H1 (cell line): Measurements from ENCODE around the gene AAR2. TPM values are rescaled to one million over a fixed set of nuclear protein-coding genes. Genes with fewer than 3 reads are reported as not detected.

Source experiments
- CTCF ChIA-PET: fragments of 300-600 bp; sonication (Branson Sonifier 250); formaldehyde crosslinking; loops from one replicate; lab custom pipeline; 2021; ENCODE audit not compliant: partially characterized antibody; lab: Charles Lee
- POLR2A ChIA-PET: fragments of 300-600 bp; sonication (Branson Sonifier 250); formaldehyde crosslinking; loops from one replicate; lab custom pipeline; 2021; ENCODE audit warnings: inconsistent platforms; ENCODE audit not compliant: partially characterized antibody; lab: Charles Lee
- DNase-seq, 2 experiments: peaks; one replicate each; pipeline versions ENCODE4 v3.0.0 to v3.0.0-alpha.2; 2010 to 2022; ENCODE audit warnings: low spot score in 2 of 2, low read depth in 1 of 2, mixed read lengths in 1 of 2
- FAIRE-seq: peaks from 2 replicates; lab custom pipeline; 2011; peaks lifted over from hg19 to GRCh38; lab: Jason Lieb, UNC
- H2AFZ ChIP-seq: 2 replicates; pipeline ENCODE4 v1.8.1; 2012; ENCODE audit warnings: low read length, inconsistent platforms
- H2AK5ac ChIP-seq: 2 replicates; pipeline ENCODE4 v1.6.1; 2013; ENCODE audit warnings: low read depth, low read length
- H2BK120ac ChIP-seq: replicated peaks from 2 replicates; pipeline ENCODE3; 2013; ENCODE audit warnings: low read depth, low read length, inconsistent platforms
- H2BK12ac ChIP-seq: 2 replicates; pipeline ENCODE4 v1.6.1; 2013; ENCODE audit warnings: low read depth, low read length
- H2BK15ac ChIP-seq: 2 replicates; pipeline ENCODE4 v1.6.1; 2013; ENCODE audit warnings: low read length
- H2BK20ac ChIP-seq: 2 replicates; pipeline ENCODE4 v1.6.1; 2013; ENCODE audit warnings: low read length
- H2BK5ac ChIP-seq: 2 replicates; pipeline ENCODE4 v1.6.1; 2013; ENCODE audit warnings: low read depth, low read length
- H3K14ac ChIP-seq: 2 replicates; pipeline ENCODE4 v1.6.1; 2013; ENCODE audit warnings: inconsistent platforms; ENCODE audit not compliant: insufficient read length
- H3K18ac ChIP-seq: 2 replicates; pipeline ENCODE4 v1.6.1; 2013; ENCODE audit warnings: low read length; ENCODE audit errors: extremely low read depth
- H3K23ac ChIP-seq: 2 replicates; pipeline ENCODE4 v1.6.1; 2013; ENCODE audit warnings: inconsistent platforms; ENCODE audit not compliant: insufficient read length
- H3K23me2 ChIP-seq: 2 replicates; pipeline ENCODE4 v1.6.1; 2013; ENCODE audit warnings: low read depth, low read length
- H3K27ac ChIP-seq: 2 replicates; pipeline ENCODE4 v1.6.1; 2011; ENCODE audit warnings: low read depth, low read length, inconsistent platforms
- H3K27me3 ChIP-seq, 4 experiments: replicated peaks in 1 of 4; 1 replicate in 1 of 4; 2 replicates in 3 of 4; pipeline versions ENCODE4 v1.6.1 to v1.8.1; 2011 to 2013; ENCODE audit warnings: low read length in 3 of 4, mild to moderate bottlenecking in 3 of 4, inconsistent platforms in 2 of 4, mixed read lengths in 2 of 4, moderate library complexity in 1 of 4; ENCODE audit not compliant: control insufficient read depth in 3 of 4, insufficient read depth in 3 of 4; ENCODE audit errors: extremely low read depth in 1 of 4
- H3K36me3 ChIP-seq, 4 experiments: 2 replicates each; pipeline versions ENCODE4 v1.6.1 to v1.8.1; 2011 to 2013; ENCODE audit warnings: mild to moderate bottlenecking in 4 of 4, low read length in 3 of 4, moderate library complexity in 2 of 4, control low read depth in 1 of 4, inconsistent platforms in 1 of 4; ENCODE audit not compliant: insufficient read depth in 4 of 4, control insufficient read depth in 2 of 4
- H3K4ac ChIP-seq: replicated peaks from 2 replicates; pipeline ENCODE3; 2013; ENCODE audit warnings: low read length, low read depth, mixed read lengths, inconsistent platforms; ENCODE audit not compliant: insufficient read length
- H3K4me1 ChIP-seq, 4 experiments: replicated peaks in 1 of 4; 1 replicate in 1 of 4; 2 replicates in 3 of 4; pipeline versions ENCODE4 v1.6.1 to v1.8.1; 2011 to 2013; ENCODE audit warnings: low read length in 3 of 4, inconsistent platforms in 2 of 4, mixed read lengths in 1 of 4; ENCODE audit not compliant: insufficient read depth in 4 of 4, control insufficient read depth in 3 of 4
- H3K4me2 ChIP-seq, 2 experiments: 2 replicates each; pipeline versions ENCODE4 v1.6.1 to v1.8.1; 2011 to 2013; ENCODE audit warnings: low read depth in 2 of 2, low read length in 2 of 2, control low read depth in 1 of 2, inconsistent platforms in 1 of 2, mild to moderate bottlenecking in 1 of 2; ENCODE audit not compliant: insufficient read depth in 1 of 2
- H3K4me3 ChIP-seq, 4 experiments: fragments of 200-600, 300-600 bp in 1 of 4; sonication (generic), shearing (Covaris generic), sonication (Bioruptor Twin) in 1 of 4; 2 replicates each; pipeline versions ENCODE4 v1.5.1 to v1.8.1; 2011 to 2016; ENCODE audit warnings: low read length in 4 of 4, low read depth in 3 of 4, control low read depth in 2 of 4, inconsistent platforms in 2 of 4, mild to moderate bottlenecking in 2 of 4, mixed read lengths in 1 of 4, moderate library complexity in 1 of 4; ENCODE audit not compliant: insufficient read depth in 2 of 4; ENCODE audit errors: extremely low read depth in 1 of 4
- H3K56ac ChIP-seq: replicated peaks from 2 replicates; pipeline ENCODE3; 2013; ENCODE audit warnings: low read depth, mild to moderate bottlenecking, mixed read lengths, low read length, inconsistent platforms; ENCODE audit not compliant: insufficient read length
- H3K79me1 ChIP-seq: 2 replicates; pipeline ENCODE4 v1.6.1; 2013; ENCODE audit warnings: low read depth, low read length, control low read depth
- H3K79me2 ChIP-seq, 2 experiments: 2 replicates each; pipeline versions ENCODE4 v1.6.1 to v1.8.1; 2012 to 2013; ENCODE audit warnings: low read length in 2 of 2, mild to moderate bottlenecking in 2 of 2, inconsistent platforms in 1 of 2; ENCODE audit not compliant: insufficient read depth in 2 of 2, control insufficient read depth in 1 of 2
- H3K9ac ChIP-seq, 4 experiments: replicated peaks in 1 of 4; 1 replicate in 1 of 4; 2 replicates in 3 of 4; pipeline versions ENCODE4 v1.6.1 to v1.8.1; 2011 to 2013; ENCODE audit warnings: low read depth in 3 of 4, low read length in 3 of 4, control low read depth in 2 of 4, mild to moderate bottlenecking in 2 of 4, moderate library complexity in 2 of 4, inconsistent platforms in 1 of 4; ENCODE audit errors: extremely low read depth in 1 of 4
- H3K9me3 ChIP-seq, 2 experiments: 2 replicates each; pipeline versions ENCODE4 v1.6.1 to v1.8.1; 2012 to 2013; ENCODE audit warnings: mild to moderate bottlenecking in 2 of 2, moderate library complexity in 2 of 2, control low read depth in 1 of 2, inconsistent platforms in 1 of 2, low read depth in 1 of 2, low read length in 1 of 2, mixed read lengths in 1 of 2; ENCODE audit not compliant: insufficient read depth in 2 of 2
- H4K20me1 ChIP-seq, 2 experiments: replicated peaks in 1 of 2; 2 replicates each; pipeline versions ENCODE3 to v1.8.1; 2011 to 2013; ENCODE audit warnings: inconsistent platforms in 2 of 2, low read length in 2 of 2, mild to moderate bottlenecking in 1 of 2; ENCODE audit not compliant: insufficient read depth in 2 of 2, control insufficient read depth in 1 of 2
- H4K5ac ChIP-seq: 2 replicates; pipeline ENCODE4 v1.6.1; 2013; ENCODE audit warnings: low read length, low read depth, mixed read lengths, inconsistent platforms; ENCODE audit not compliant: insufficient read length
- H4K8ac ChIP-seq: 2 replicates; pipeline ENCODE4 v1.8.0; 2013; ENCODE audit warnings: mild to moderate bottlenecking, moderate library complexity, low read length, inconsistent platforms; ENCODE audit not compliant: insufficient read depth; ENCODE audit errors: extremely low read depth
- H4K91ac ChIP-seq: replicated peaks from 2 replicates; pipeline ENCODE3; 2013; ENCODE audit warnings: low read length, mixed read lengths, inconsistent platforms; ENCODE audit not compliant: insufficient read length
- BRCA1 ChIP-seq: IDR thresholded peaks from 2 replicates; pipeline ENCODE4 v1.6.1; 2012; ENCODE audit warnings: low read depth, low read length, improper control_type of control experiment
- MAFK ChIP-seq: IDR thresholded peaks from 2 replicates; pipeline ENCODE4 v1.6.1; 2012; ENCODE audit warnings: low read depth, mild to moderate bottlenecking, improper control_type of control experiment, low read length
- POLR2AphosphoS5 ChIP-seq: IDR thresholded peaks from 2 replicates; pipeline ENCODE4 v1.6.1; 2011; ENCODE audit warnings: low read depth, low read length
- RFX5 ChIP-seq: IDR thresholded peaks from 2 replicates; pipeline ENCODE4 v1.6.1; 2011; ENCODE audit warnings: low read depth, low read length, improper control_type of control experiment, borderline replicate concordance
- SRF ChIP-seq: IDR thresholded peaks from 2 replicates; pipeline ENCODE4 v1.6.1; 2011; ENCODE audit warnings: mild to moderate bottlenecking, low read depth, low read length, moderate library complexity
- TBP ChIP-seq: IDR thresholded peaks from 2 replicates; pipeline ENCODE4 v1.6.1; 2011; ENCODE audit warnings: low read depth, low read length, improper control_type of control experiment
- WGBS, 2 experiments: shearing (Covaris generic) in 1 of 2; methylation state at CpG; one replicate each; pipeline versions ENCODE4 v1.1.6 to v1.1.7; 2013 to 2015; ENCODE audit warnings: low lambda C conversion rate in 2 of 2, mixed read lengths in 2 of 2, inconsistent platforms in 1 of 2, low coverage in 1 of 2, missing lambda C conversion rate in 1 of 2; ENCODE audit not compliant: insufficient replicate concordance in 2 of 2, insufficient coverage in 1 of 2, insufficient read length in 1 of 2; ENCODE audit errors: extremely low coverage in 1 of 2, missing lambda C conversion rate in 1 of 2; 5-methylcytosine and 5-hydroxymethylcytosine counted together
- polyA plus RNA-seq, 7 experiments: library from polyadenylated mRNA; depleted of rRNA in 3 of 7; stranded (reverse) in 5 of 7; unstranded in 2 of 7; fragments of >200 nt in 5 of 7; fragments of 200-250 nt in 2 of 7; gene quantifications; 1 replicate in 5 of 7; 2 replicates in 1 of 7; 4 replicates in 1 of 7; pipeline versions ENCODE4 v1.2.1 to v1.2.3, GENCODE V29; 2011 to 2013; ENCODE audit warnings: missing spikeins in 2 of 7, mixed read lengths in 2 of 7
- total RNA-seq: library from RNA; stranded (reverse); fragmentation: NEBNext Ultra II Directional; extraction: Animal tissue kit (Norgen Biotek cat#: 25700); gene quantifications from 2 replicates; pipeline ENCODE4 v1.2.1, GENCODE V29; 2021
- TF ChIP-seq, protein P1 (sequence below), 3 experiments: IDR thresholded peaks; 1 replicate in 2 of 3; 2 replicates in 1 of 3; pipeline versions ENCODE4 v1.5.1 to v1.6.1; 2011; ENCODE audit warnings: low read length in 3 of 3, mild to moderate bottlenecking in 3 of 3, inconsistent platforms in 2 of 3, low read depth in 1 of 3, moderate library complexity in 1 of 3; ENCODE audit not compliant: insufficient read depth in 1 of 3; ENCODE audit errors: control extremely low read depth in 1 of 3

The AAR2 gene
- total and polyA plus RNA-seq, 2 of the 8 experiments (the other 6 are each of a cell fraction or from before 2014, with no cell fraction given): 25.5 to 36.1 TPM

DNA sequence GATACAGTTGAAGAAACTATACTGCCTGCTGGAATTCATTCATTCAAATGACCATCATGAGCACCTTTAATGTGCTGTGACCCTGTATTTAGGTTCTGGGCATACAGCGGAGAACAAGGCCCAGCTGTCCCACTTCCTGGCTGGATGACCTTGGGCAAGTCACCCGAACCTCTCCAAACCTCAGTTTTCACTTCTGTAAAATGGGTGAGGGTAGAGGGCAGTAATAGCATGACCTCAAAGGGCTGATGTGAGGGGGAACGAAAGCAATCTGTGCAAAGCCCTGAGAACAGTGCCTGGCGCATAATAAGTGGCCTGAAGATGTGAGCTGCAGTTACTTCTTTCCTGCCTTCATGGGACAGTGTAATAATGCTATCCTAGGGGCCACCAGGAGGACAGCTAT lies 20.5 kb upstream of the AAR2 start:
- no peak overlapping the region for H3K9ac ChIP-seq
- H3K23me2 ChIP-seq: no peaks in the 10 kb centered on the region
- H3K23ac ChIP-seq: no peak overlapping the region
- H3K4me3 ChIP-seq: no peak overlapping the region
- H4K91ac ChIP-seq: no peak overlapping the region
- H2AK5ac ChIP-seq: no peak overlapping the region
- no peak overlapping the region for H4K5ac ChIP-seq
- H2BK12ac ChIP-seq: no peak overlapping the region
- no peak overlapping the region for H4K8ac ChIP-seq
- no peaks in the 10 kb centered on the region for H3K9me3 ChIP-seq
- no peaks in the 10 kb centered on the region for H3K36me3 ChIP-seq
- no peak for FAIRE-seq
- H2BK15ac ChIP-seq: no peak overlapping the region
- no peaks in the 10 kb centered on the region for H3K79me1 ChIP-seq
- H2AFZ ChIP-seq: no peak overlapping the region
- H3K27me3 ChIP-seq: peaks cover 0 to 2% (median 0%) of the 10 kb centered on the region in 4 experiments; a peak in 1 of 7 replicates
- no peaks in the 10 kb centered on the region for H3K4me1 ChIP-seq
- H2BK20ac ChIP-seq: no peak overlapping the region
- H3K4ac ChIP-seq: no peak overlapping the region
- H2BK5ac ChIP-seq: no peak overlapping the region
- no peak overlapping the region for H3K4me2 ChIP-seq
- no peak overlapping the region for H3K14ac ChIP-seq
- no peak overlapping the region for H2BK120ac ChIP-seq
- ChIA-PET CTCF (interaction anchor here (0.8 to 11.6 kb wide), 29 partner anchors 10 to 515 kb away, joined by 3 to 151 read pairs (median 4); partner anchors contain the start of gene AAR2), POLR2A (no interaction called here)
- no peak overlapping the region for H3K27ac ChIP-seq
- no peaks in the 10 kb centered on the region for H3K79me2 ChIP-seq
- peaks cover 2 to 3% of the 10 kb centered on the region in 2 experiments for H4K20me1 ChIP-seq
- no peak overlapping the region for H3K18ac ChIP-seq
- 88% methylated on average over 4 of the region's 4 CpGs; no CpG with 5 or more reads in 1 of the 2 experiments for WGBS, 2 experiments
- H3K56ac ChIP-seq: no peak overlapping the region
- DNase-seq: no peak
- TF ChIP-seq, protein P1, sequence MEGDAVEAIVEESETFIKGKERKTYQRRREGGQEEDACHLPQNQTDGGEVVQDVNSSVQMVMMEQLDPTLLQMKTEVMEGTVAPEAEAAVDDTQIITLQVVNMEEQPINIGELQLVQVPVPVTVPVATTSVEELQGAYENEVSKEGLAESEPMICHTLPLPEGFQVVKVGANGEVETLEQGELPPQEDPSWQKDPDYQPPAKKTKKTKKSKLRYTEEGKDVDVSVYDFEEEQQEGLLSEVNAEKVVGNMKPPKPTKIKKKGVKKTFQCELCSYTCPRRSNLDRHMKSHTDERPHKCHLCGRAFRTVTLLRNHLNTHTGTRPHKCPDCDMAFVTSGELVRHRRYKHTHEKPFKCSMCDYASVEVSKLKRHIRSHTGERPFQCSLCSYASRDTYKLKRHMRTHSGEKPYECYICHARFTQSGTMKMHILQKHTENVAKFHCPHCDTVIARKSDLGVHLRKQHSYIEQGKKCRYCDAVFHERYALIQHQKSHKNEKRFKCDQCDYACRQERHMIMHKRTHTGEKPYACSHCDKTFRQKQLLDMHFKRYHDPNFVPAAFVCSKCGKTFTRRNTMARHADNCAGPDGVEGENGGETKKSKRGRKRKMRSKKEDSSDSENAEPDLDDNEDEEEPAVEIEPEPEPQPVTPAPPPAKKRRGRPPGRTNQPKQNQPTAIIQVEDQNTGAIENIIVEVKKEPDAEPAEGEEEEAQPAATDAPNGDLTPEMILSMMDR (IDR thresholded peaks at IDR 0.05; ENCODE audit: control extremely low read depth in 1 of 3, insufficient read depth in 1 of 3, low read depth in 1 of 3, low read length in 3 of 3): no peak
- TF ChIP-seq MAFK: no peak
- TF ChIP-seq TBP: no peak
- no peak for TF ChIP-seq BRCA1
- no peak for TF ChIP-seq RFX5
- no peak for TF ChIP-seq SRF
- TF ChIP-seq POLR2AphosphoS5: no peak
